HCT116 (cell line): ENCODE data around the gene LPAR1. TPM values are rescaled to one million over a fixed set of nuclear protein-coding genes. Genes with fewer than 3 reads are reported as not detected.

Experiments
- ATAC-seq: fragments of 200-7000 bp; cut with Tn5 transposase; 2 replicates; pipeline ENCODE4 v1.9.1; 2020; ENCODE audit warnings: mild to moderate bottlenecking, moderate library complexity
- BruUV-seq: library from RNA; stranded (reverse); fragments of 400-500 nt; replicated peaks from 2 replicates; lab custom pipeline; 2021; lab: Mats Ljungman, UMichigan
- CTCF ChIA-PET: fragments of 300-600 bp; sonication (Branson Sonifier 250); formaldehyde crosslinking; loops from one replicate; lab custom pipeline; 2021; ENCODE audit warnings: antibody characterized with exemption; lab: Charles Lee
- POLR2A ChIA-PET: fragments of 300-600, 350-600 bp; sonication (Branson Sonifier 250); formaldehyde crosslinking; loops from one replicate; lab custom pipeline; 2021; ENCODE audit warnings: antibody characterized with exemption; lab: Charles Lee
- RAD21 ChIA-PET, 2 experiments: fragments of 300-600 bp; sonication (Branson Sonifier 250); formaldehyde crosslinking; loops; one replicate each; lab custom pipeline; 2023; ENCODE audit warnings: low total read pairs in 2 of 2; ENCODE audit not compliant: uncharacterized antibody in 2 of 2, unreplicated experiment in 2 of 2, low non-redundant PET in 1 of 2; lab: Charles Lee
- DNase-seq: peaks from one replicate; pipeline ENCODE4 v3.0.0-alpha.2; 2010; ENCODE audit warnings: low read depth, low spot score
- H2AFZ ChIP-seq: fragments of 200-600 bp; shearing (Covaris generic), sonication (generic); 2 replicates; pipeline ENCODE4 v1.6.1; 2017; ENCODE audit warnings: low read depth, mixed run types, mixed read lengths, antibody characterized with exemption, low read length; ENCODE audit not compliant: poor library complexity, severe bottlenecking
- H3K27ac ChIP-seq: 2 replicates; pipeline ENCODE4 v1.5.1; 2012; ENCODE audit warnings: low read depth, low read length
- H3K27me3 ChIP-seq: fragments of 200-600 bp; sonication (generic); 2 replicates; pipeline ENCODE4 v1.6.1; 2016; ENCODE audit warnings: mixed run types, low read length, mixed read lengths; ENCODE audit not compliant: insufficient read depth
- H3K36me3 ChIP-seq, 2 experiments: fragments of 200-500 bp in 1 of 2; fragments of 200-600 bp in 1 of 2; sonication (Bioruptor generic) in 1 of 2; sonication (generic) in 1 of 2; 2 replicates each; pipeline versions ENCODE4 v1.5.1 to v1.6.1; 2014 to 2016; ENCODE audit warnings: low read length in 2 of 2, inconsistent platforms in 1 of 2, mixed read lengths in 1 of 2, mixed run types in 1 of 2; ENCODE audit not compliant: insufficient read depth in 2 of 2, control insufficient read depth in 1 of 2
- H3K4me1 ChIP-seq, 2 experiments: fragments of 200-600 bp in 1 of 2; sonication (generic) in 1 of 2; 2 replicates each; pipeline versions ENCODE4 v1.5.1 to v1.6.1; 2012 to 2017; ENCODE audit warnings: low read length in 2 of 2, inconsistent platforms in 1 of 2, mild to moderate bottlenecking in 1 of 2, mixed read lengths in 1 of 2, mixed run types in 1 of 2, moderate library complexity in 1 of 2; ENCODE audit not compliant: insufficient read depth in 2 of 2, control insufficient read depth in 1 of 2
- H3K4me2 ChIP-seq: fragments of 200-600 bp; sonication (generic); 2 replicates; pipeline ENCODE4 v1.6.1; 2017; ENCODE audit warnings: mixed run types, low read length, mixed read lengths
- H3K4me3 ChIP-seq, 2 experiments: fragments of 200-600 bp in 1 of 2; sonication (generic) in 1 of 2; replicated peaks in 1 of 2; 2 replicates each; pipeline ENCODE4 v1.5.1; 2011 to 2016; ENCODE audit warnings: low read length in 2 of 2, control low read depth in 1 of 2, low read depth in 1 of 2, mild to moderate bottlenecking in 1 of 2, mixed read lengths in 1 of 2, mixed run types in 1 of 2
- H3K79me2 ChIP-seq: fragments of 200-600 bp; sonication (generic); 2 replicates; pipeline ENCODE4 v1.6.1; 2017; ENCODE audit warnings: mild to moderate bottlenecking, mixed run types, low read length, moderate library complexity, mixed read lengths; ENCODE audit not compliant: insufficient read depth
- H3K9ac ChIP-seq: fragments of 200-600 bp; sonication (generic); 2 replicates; pipeline ENCODE4 v1.6.1; 2016; ENCODE audit warnings: low read length, mixed read lengths
- H3K9me2 ChIP-seq: fragments of 200-600 bp; sonication (generic), shearing (Covaris generic); 2 replicates; pipeline ENCODE4 v1.6.1; 2017; ENCODE audit warnings: mixed run types, mild to moderate bottlenecking, moderate library complexity; ENCODE audit not compliant: insufficient read depth
- H3K9me3 ChIP-seq, 2 experiments: fragments of 200-500 bp in 1 of 2; fragments of 200-600 bp in 1 of 2; sonication (Bioruptor generic) in 1 of 2; sonication (generic) in 1 of 2; 2 replicates each; pipeline ENCODE4 v1.6.1; 2014 to 2017; ENCODE audit warnings: low read length in 2 of 2, mixed read lengths in 2 of 2, inconsistent platforms in 1 of 2, low read depth in 1 of 2, mild to moderate bottlenecking in 1 of 2, mixed run types in 1 of 2, moderate library complexity in 1 of 2; ENCODE audit not compliant: control insufficient read depth in 1 of 2, insufficient read depth in 1 of 2
- H4K20me1 ChIP-seq: fragments of 200-600 bp; sonication (generic), shearing (Covaris generic); 2 replicates; pipeline ENCODE4 v1.6.1; 2017; ENCODE audit warnings: mixed run types, mild to moderate bottlenecking, moderate library complexity; ENCODE audit not compliant: insufficient read depth
- CBX3 ChIP-seq: IDR thresholded peaks from 2 replicates; pipeline ENCODE4 v1.6.1; 2012; ENCODE audit warnings: low read depth
- CEBPB ChIP-seq: IDR thresholded peaks from 2 replicates; pipeline ENCODE4 v1.6.1; 2012; ENCODE audit warnings: low read depth
- EGR1 ChIP-seq: IDR thresholded peaks from 2 replicates; pipeline ENCODE4 v1.6.1; 2012; ENCODE audit warnings: low read depth
- ELF1 ChIP-seq: IDR thresholded peaks from 2 replicates; pipeline ENCODE4 v1.6.1; 2012; ENCODE audit warnings: low read depth, borderline replicate concordance
- EZH2phosphoT487 ChIP-seq: fragments of 200-600 bp; IDR thresholded peaks from 2 replicates; pipeline ENCODE4 v1.6.1; 2018; ENCODE audit warnings: antibody characterized with exemption, borderline replicate concordance
- JUND ChIP-seq: IDR thresholded peaks from 2 replicates; pipeline ENCODE4 v1.6.1; 2012
- POLR2A ChIP-seq: IDR thresholded peaks from 2 replicates; pipeline ENCODE4 v1.7.0; 2011; ENCODE audit warnings: borderline replicate concordance; ENCODE audit not compliant: insufficient read depth, insufficient read length; ENCODE audit errors: extremely low read depth
- RAD21 ChIP-seq: IDR thresholded peaks from 2 replicates; pipeline ENCODE4 v1.6.1; 2012; ENCODE audit warnings: low read depth, mild to moderate bottlenecking
- REST ChIP-seq: IDR thresholded peaks from 2 replicates; pipeline ENCODE4 v1.6.1; 2012; ENCODE audit warnings: low read depth
- SIN3A ChIP-seq: IDR thresholded peaks from 2 replicates; pipeline ENCODE4 v1.6.1; 2012; ENCODE audit warnings: low read depth
- SP1 ChIP-seq: IDR thresholded peaks from 2 replicates; pipeline ENCODE4 v1.6.1; 2012; ENCODE audit warnings: low read depth
- SRF ChIP-seq: IDR thresholded peaks from 2 replicates; pipeline ENCODE4 v1.6.1; 2012; ENCODE audit warnings: low read depth
- ZFX ChIP-seq: fragments of 450-650 bp; IDR thresholded peaks from 2 replicates; pipeline ENCODE4 v1.6.1; 2017
- intact Hi-C: fragments of 100-400 bp; cut with micrococcal nuclease; formaldehyde crosslinking; loops from 2 replicates; pipeline ENCODE4 v1.10.0; 2022
- total RNA-seq: library from RNA; stranded (reverse); gene quantifications from one replicate; pipeline ENCODE4 v1.2.1, GENCODE V29; 2021; ENCODE audit not compliant: unreplicated experiment
- TF ChIP-seq, protein P1 (sequence below), 3 experiments: fragments of 200-600 bp in 1 of 3; sonication (generic) in 1 of 3; IDR thresholded peaks in 2 of 3; conservative IDR thresholded peaks in 1 of 3; 2 replicates each; pipeline ENCODE4 v1.5.1; 2012 to 2017; ENCODE audit warnings: low read depth in 2 of 3, low read length in 2 of 3, antibody characterized with exemption in 1 of 3, borderline replicate concordance in 1 of 3, control low read depth in 1 of 3, mild to moderate bottlenecking in 1 of 3, mixed read lengths in 1 of 3, mixed run types in 1 of 3, moderate library complexity in 1 of 3; ENCODE audit not compliant: insufficient read depth in 1 of 3

The LPAR1 gene
- total RNA-seq, 1 experiment from 2014 or later: 7.4 TPM

DNA sequence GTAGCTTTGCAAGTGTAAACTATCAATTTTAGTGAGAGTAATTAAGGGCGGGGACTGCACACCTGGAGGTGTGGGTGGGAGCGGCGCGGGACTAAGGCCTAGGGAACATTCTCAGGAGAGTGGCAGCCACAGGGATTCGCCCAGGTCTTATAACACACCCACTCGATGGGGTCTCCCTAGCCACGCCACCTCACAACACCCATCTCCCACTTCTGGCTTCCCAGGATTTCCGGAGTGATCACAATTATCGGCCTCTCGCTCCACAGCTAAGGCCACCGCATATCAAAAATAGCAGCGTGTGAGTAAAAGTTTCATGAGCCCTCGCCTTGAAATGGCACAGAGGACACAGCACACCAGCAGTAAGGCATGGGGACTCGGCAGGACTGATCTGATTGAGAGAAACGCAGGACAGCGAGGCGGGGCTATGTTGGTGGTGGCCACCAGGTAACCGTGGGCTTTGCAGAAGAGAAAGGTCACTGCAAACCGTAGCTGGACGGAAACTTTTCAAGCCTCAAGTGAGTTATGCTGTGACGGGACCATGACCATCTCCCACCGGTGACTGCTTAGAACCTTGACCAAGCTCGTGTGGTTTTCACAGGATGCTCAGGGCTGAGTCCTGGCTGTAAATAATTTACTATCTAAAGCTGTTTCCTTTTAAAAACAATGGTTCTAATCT lies 1.1 kb upstream of the LPAR1 start:
- ChIA-PET POLR2A (interaction anchor here (0.7 kb wide), 1 partner anchor 162 kb away, joined by 3 read pairs; no protein-coding TSS in a partner anchor), RAD21 (no interaction called here), CTCF (no interaction called here)
- Histone ChIP-seq H3K4me2 (peak overlapping the region; percentile 97), H3K9me3 (no peaks in the 10 kb centered on the region), H4K20me1 (no peaks in the 10 kb centered on the region), H3K27ac (peak overlapping the region; percentile 75), H3K79me2 (no peaks in the 10 kb centered on the region), H3K36me3 (no peaks in the 10 kb centered on the region), H3K4me3 (peak overlapping the region; percentile 67 to 85), H3K9ac (peak overlapping the region; percentile 63), H3K4me1 (peaks cover 7 to 23% of the 10 kb centered on the region in 2 experiments; a peak in 3 of 4 replicates), H3K9me2 (no peaks in the 10 kb centered on the region), H3K27me3 (no peaks in the 10 kb centered on the region), H2AFZ (peak overlapping the region; percentile 100)
- BruUV-seq: no TSS peak
- intact Hi-C loops: loop anchor here (5.0 kb wide), 2 partner anchors 287 to 402 kb away; no protein-coding TSS in a partner anchor
- DNase-seq (peak; percentile 23), ATAC-seq (peak; percentile 48)
- TF ChIP-seq, protein P1, sequence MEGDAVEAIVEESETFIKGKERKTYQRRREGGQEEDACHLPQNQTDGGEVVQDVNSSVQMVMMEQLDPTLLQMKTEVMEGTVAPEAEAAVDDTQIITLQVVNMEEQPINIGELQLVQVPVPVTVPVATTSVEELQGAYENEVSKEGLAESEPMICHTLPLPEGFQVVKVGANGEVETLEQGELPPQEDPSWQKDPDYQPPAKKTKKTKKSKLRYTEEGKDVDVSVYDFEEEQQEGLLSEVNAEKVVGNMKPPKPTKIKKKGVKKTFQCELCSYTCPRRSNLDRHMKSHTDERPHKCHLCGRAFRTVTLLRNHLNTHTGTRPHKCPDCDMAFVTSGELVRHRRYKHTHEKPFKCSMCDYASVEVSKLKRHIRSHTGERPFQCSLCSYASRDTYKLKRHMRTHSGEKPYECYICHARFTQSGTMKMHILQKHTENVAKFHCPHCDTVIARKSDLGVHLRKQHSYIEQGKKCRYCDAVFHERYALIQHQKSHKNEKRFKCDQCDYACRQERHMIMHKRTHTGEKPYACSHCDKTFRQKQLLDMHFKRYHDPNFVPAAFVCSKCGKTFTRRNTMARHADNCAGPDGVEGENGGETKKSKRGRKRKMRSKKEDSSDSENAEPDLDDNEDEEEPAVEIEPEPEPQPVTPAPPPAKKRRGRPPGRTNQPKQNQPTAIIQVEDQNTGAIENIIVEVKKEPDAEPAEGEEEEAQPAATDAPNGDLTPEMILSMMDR (IDR thresholded peaks at IDR 0.05 in 2 of 3, conservative IDR thresholded peaks at IDR 0.05 in 1 of 3; ENCODE audit: borderline replicate concordance in 1 of 3, insufficient read depth in 1 of 3, low read depth in 2 of 3, low read length in 2 of 3): no peak
- TF ChIP-seq SRF (no peak), EGR1 (no peak), POLR2A (no peak), CBX3 (no peak), SIN3A (no peak), CEBPB (no peak), EZH2phosphoT487 (no peak), ZFX (no peak), RAD21 (no peak), ELF1 (no peak), SP1 (no peak), JUND (no peak), REST (no peak)
